Measurements from ENCODE around the gene TRMT112. TPM values are rescaled to one million over a fixed set of nuclear protein-coding genes. Genes with fewer than 3 reads are reported as not detected.

Gene TRMT112
- total RNA-seq, 1 donor from 2014 or later = 587 TPM

DNA sequence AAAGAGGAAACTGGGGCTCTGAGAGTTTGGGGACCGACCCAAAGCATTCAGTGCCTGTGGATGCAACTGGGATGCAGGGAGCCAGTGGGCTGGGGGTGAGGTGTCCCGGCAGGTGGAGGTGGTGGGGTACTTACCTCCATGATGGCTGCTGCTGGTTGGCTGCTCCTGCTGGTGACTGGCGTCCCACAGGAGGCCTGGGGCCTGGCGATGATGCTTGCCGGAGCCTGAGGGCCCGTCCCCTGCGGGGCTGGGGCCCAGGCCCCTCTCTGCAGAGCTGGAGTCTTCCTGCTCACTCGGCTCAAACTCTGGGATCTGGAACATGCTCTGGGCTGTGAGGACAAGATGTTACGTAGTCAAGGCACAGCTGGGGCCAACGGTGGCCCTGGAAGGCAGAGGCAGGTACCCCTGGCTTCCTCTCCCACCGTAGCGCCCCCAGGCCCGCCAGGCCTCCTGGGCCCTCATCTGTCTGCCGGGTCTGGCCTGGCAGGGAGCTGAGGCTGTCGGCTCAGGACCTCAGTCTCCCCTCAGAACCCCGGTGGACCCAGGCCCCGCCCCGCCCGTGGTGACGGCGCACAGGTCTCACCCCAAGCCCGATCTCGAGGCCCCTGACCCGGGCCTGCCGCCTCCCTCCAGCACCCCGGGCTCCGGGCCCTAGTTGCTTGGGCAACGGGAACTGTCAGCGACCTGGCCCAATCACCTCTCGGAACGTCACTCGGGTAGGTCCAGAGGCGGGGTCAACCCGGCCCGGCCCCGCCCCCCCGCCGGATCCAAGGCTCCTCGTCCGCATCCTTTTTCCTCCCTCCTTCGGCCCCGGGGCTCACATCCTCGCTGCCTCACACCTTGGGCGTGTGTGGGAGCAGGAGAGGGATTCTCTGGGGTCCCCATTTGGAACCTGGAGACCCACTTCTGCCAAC is 33.1 kb downstream of the TRMT112 start, which contains the start of gene BAD:
Gene BAD, minus strand, starts transcription at position 618 of the 914 bp plus-strand sequence. Its CDS starts 297 bp downstream, at position 321.
- H3K4me3 ChIP-seq (ENCODE audit: low read depth, low read length) = peak within 1 kb of the TSS; percentile 72
- no peaks in the 10 kb centered on the region for H3K27me3 ChIP-seq (ENCODE audit: control insufficient read depth, insufficient read depth, low read length)
- peaks cover 6% of the 10 kb centered on the region for H3K36me3 ChIP-seq (ENCODE audit: control insufficient read depth, insufficient read depth, low read length)
- FAIRE-seq = peak; percentile 40
- no peak for TF ChIP-seq CTCF (IDR thresholded peaks at IDR 0.05; ENCODE audit: insufficient read depth, low read length, severe bottlenecking)
- peak; percentile 76 for DNase-seq (ENCODE audit: low read depth)

DNA sequence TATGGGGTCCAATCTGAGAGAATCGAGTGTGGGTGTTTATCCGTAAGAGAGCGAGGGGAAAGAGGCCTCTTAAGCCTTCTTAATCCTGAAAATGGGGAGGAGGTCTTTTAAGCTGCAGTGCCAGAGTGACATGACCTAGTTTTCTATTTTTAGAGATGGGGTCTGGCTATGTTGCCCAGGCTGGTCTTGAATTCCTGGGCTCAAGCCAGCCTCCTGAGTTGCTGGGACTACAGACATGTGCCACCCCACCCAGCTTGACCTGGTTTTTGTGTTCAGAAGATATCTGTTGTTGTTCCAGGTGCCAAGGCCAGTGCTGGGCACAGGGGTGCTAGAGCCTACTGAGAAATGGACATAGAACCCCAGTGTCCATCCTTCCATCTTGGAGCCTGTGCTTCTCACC is 34.3 kb downstream of the TRMT112 start:
- no peak for TF ChIP-seq CTCF (IDR thresholded peaks at IDR 0.05; ENCODE audit: insufficient read depth, low read length, severe bottlenecking)
- no peak for FAIRE-seq
- peaks cover 9% of the 10 kb centered on the region for H3K36me3 ChIP-seq (ENCODE audit: control insufficient read depth, insufficient read depth, low read length)
- no peak overlapping the region for H3K4me3 ChIP-seq (ENCODE audit: low read depth, low read length)
- H3K27me3 ChIP-seq (ENCODE audit: control insufficient read depth, insufficient read depth, low read length) = no peaks in the 10 kb centered on the region
- no peak for DNase-seq (ENCODE audit: low read depth)

DNA sequence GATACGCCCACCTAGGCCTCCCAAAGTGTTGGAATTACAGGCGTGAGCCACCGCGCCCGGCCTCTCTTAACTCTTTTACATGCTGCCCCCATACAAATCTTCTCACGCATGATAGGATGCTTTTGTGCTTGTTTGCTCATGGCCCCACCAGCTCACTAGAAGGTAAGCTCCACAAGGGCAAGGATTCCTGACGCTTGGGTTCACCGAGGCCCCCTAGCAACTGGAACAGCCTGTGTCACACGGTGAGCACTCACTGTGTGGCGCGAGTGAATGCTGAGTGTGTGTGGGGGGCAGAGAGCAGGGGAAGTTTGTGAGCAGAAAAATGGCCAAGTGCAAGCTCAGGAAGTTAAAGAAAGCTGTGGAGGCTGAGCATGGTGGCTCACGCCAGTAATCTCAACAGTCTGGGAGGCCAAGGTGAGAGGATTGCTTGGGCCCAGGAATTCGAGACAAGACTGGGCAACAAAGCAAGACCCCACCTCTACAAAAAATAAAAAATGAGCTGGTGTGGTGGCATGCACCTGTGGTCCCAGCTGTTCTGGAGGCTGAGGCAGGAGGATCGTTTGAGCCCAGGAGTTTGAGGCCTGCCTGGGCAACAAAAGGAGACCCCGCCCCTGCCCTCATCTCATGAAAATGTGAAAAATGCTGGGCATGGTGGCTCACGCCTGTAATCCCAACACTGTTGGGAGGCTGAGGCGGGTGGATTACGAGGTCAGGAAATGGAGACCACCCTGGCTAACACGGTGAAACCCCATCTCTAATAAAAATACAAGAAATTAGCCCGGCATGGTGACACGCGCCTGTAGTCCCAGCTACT is 35.2 kb downstream of the TRMT112 start:
- H3K4me3 ChIP-seq (ENCODE audit: low read depth, low read length) = no peak overlapping the region
- TF ChIP-seq CTCF (IDR thresholded peaks at IDR 0.05; ENCODE audit: insufficient read depth, low read length, severe bottlenecking) = no peak
- peaks cover 9% of the 10 kb centered on the region for H3K36me3 ChIP-seq (ENCODE audit: control insufficient read depth, insufficient read depth, low read length)
- no peaks in the 10 kb centered on the region for H3K27me3 ChIP-seq (ENCODE audit: control insufficient read depth, insufficient read depth, low read length)
- DNase-seq (ENCODE audit: low read depth) = no peak
- FAIRE-seq = peak; percentile 50

DNA sequence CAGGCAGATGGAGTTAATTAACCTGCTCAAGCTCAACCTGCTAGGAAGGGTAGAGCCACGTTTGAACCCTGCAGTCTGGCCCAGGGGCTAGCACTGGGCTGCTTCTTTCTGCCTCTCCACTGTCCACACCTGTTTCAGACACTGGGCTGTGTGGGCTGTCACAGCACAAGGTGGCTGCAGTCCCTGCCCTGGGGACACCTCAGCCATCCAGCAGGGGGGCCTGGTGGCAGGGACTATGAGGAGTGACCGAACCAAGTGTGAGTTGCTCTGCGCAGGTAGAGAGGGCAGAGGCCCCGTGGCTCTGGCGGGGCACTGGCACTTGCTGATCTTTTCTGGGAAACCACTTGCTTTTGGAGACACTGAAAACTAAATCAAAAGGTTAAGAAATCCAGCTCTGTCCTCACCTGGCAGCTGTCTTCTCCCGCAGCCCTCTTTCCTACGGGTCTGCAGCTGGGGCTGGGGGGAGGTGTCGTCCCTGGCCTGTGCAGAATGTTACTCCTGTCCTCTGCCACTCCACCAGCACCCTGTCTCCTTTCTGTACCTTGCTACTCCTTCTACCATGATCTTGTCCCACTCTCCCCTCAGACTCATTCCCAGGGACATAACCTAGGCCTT is 38.7 kb downstream of the TRMT112 start:
- TF ChIP-seq CTCF (IDR thresholded peaks at IDR 0.05; ENCODE audit: insufficient read depth, low read length, severe bottlenecking) = no peak
- DNase-seq (ENCODE audit: low read depth) (no peak), FAIRE-seq (no peak)
- Histone ChIP-seq H3K27me3 (ENCODE audit: control insufficient read depth, insufficient read depth, low read length) (no peaks in the 10 kb centered on the region), H3K4me3 (ENCODE audit: low read depth, low read length) (no peak overlapping the region), H3K36me3 (ENCODE audit: control insufficient read depth, insufficient read depth, low read length) (peaks cover 16% of the 10 kb centered on the region)

DNA sequence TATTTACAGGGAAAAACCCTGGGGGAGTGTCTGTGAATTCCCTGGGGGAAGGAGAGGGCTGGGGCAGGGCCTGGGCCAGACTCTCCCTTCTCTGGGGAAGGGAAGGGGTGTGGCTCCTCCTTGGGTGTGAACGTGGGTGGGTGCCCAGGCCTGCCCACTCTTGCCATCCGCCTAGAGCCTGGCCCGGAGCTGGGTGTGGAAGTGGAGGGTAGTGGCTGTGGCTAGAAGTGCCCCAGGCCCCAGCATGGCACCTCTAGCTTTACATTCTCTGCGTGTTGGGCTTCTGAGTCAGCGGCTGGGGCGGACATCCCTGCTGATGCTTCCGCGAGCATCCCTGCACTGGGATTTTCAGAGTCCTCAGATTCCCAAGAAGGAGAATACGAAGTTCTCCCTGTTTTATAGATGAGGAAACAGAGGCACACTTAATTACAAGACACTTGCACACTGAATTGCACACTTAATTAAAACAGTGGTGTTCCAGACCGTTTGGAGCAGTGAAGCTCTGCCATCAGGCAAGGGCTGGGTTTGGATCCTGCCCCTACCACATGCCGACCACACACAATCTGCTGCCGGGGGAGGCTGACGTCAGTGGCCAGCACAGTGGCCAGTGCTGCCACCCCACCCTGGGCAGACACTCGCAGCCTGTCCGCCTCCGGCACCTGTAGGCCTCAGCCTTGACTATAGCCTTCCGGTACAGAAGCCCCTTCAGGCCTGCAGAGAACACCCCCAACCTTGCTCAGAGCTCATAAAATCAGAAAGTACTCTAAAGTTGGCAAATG is 40.5 kb downstream of the TRMT112 start:
- DNase-seq (ENCODE audit: low read depth) (peak; percentile 88), FAIRE-seq (no peak)
- Histone ChIP-seq H3K4me3 (ENCODE audit: low read depth, low read length) (no peak overlapping the region), H3K27me3 (ENCODE audit: control insufficient read depth, insufficient read depth, low read length) (no peaks in the 10 kb centered on the region), H3K36me3 (ENCODE audit: control insufficient read depth, insufficient read depth, low read length) (peaks cover 10% of the 10 kb centered on the region)
- TF ChIP-seq CTCF (IDR thresholded peaks at IDR 0.05; ENCODE audit: insufficient read depth, low read length, severe bottlenecking) = no peak

Data from bronchial epithelial cell (primary cell).